SIG-M5 treated with dmso at 0.1 percent for 504 hours (cell line): ENCODE results near the gene ARHGEF7.
"Not testable (repeated sequence)": the region's sequence is repeated elsewhere in the genome, so short reads cannot be mapped to it uniquely, and the experiment has no call there.

Source experiments
- DNase-seq: peaks from one replicate; lab custom pipeline; 2025; ENCODE audit not compliant: unreplicated experiment; lab: John Stamatoyannopoulos, UW

Gene ARHGEF7

GRCh38 chr13:111198732-111199378, 83.7 kb downstream of the ARHGEF7 start:
- not testable (repeated sequence) for DNase-seq

- no peak for DNase-seq
These were observed 86.3 kb downstream of the ARHGEF7 start for GRCh38 chr13:111201304-111201940.

- no peak for DNase-seq
These were observed 87.1 kb downstream of the ARHGEF7 start for GRCh38 chr13:111202156-111202621.

- DNase-seq = peak; percentile 36
These were observed 87.6 kb downstream of the ARHGEF7 start for GRCh38 chr13:111202745-111203144.

GRCh38 chr13:111203736-111204389, 88.8 kb downstream of the ARHGEF7 start:
- DNase-seq = no peak

- peak; percentile 59 for DNase-seq
These were observed 89.5 kb downstream of the ARHGEF7 start for GRCh38 chr13:111204438-111205177.

- DNase-seq = no peak
These were observed 91.0 kb downstream of the ARHGEF7 start for GRCh38 chr13:111206148-111206547.

GRCh38 chr13:111209613-111210012, 94.5 kb downstream of the ARHGEF7 start:
- no peak for DNase-seq

- no peak for DNase-seq
These were observed 95.0 kb downstream of the ARHGEF7 start for GRCh38 chr13:111210091-111210490.

GRCh38 chr13:111210544-111211469, 95.7 kb downstream of the ARHGEF7 start:
- no peak for DNase-seq

GRCh38 chr13:111211789-111212516, 96.8 kb downstream of the ARHGEF7 start:
- no peak for DNase-seq

GRCh38 chr13:111212517-111212873, 97.4 kb downstream of the ARHGEF7 start:
- no peak for DNase-seq

- peak; percentile 81 for DNase-seq
These were observed 99.0 kb downstream of the ARHGEF7 start for GRCh38 chr13:111213964-111214726.

GRCh38 chr13:111215081-111216047, 100.3 kb downstream of the ARHGEF7 start:
- DNase-seq = no peak

GRCh38 chr13:111216166-111216960, 101.3 kb downstream of the ARHGEF7 start:
- no peak for DNase-seq

GRCh38 chr13:111217641-111218040, 102.5 kb downstream of the ARHGEF7 start:
- no peak for DNase-seq

GRCh38 chr13:111219280-111219679, 104.2 kb downstream of the ARHGEF7 start:
- no peak for DNase-seq
